ENCODE measurements around the gene ITIH1.

DNA sequence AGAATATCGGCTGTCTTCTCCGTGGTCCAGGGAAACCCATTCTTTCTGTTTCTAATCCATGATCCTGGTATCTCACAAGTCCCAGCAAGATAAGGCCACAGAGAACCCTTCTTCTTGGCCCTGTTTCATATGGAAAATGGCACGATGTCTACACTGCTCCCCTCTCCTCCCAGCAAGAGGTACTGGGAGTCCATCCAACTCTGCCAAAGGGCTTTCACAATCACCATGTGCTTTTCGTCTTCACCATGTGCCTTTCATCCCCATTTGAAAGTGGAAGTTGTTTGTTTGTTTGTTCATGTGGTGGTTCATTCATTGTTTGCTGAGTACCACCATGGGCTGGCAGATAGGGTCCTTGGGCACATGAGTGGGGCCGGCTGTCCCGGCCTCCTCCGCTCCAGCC is 22.7 kb downstream of the ITIH1 start:
- TF ChIP-seq POLR2A (IDR thresholded peaks at IDR 0.05), result no peak
- no peak for TF ChIP-seq EP300 (IDR thresholded peaks at IDR 0.05)
- TF ChIP-seq, protein P1, sequence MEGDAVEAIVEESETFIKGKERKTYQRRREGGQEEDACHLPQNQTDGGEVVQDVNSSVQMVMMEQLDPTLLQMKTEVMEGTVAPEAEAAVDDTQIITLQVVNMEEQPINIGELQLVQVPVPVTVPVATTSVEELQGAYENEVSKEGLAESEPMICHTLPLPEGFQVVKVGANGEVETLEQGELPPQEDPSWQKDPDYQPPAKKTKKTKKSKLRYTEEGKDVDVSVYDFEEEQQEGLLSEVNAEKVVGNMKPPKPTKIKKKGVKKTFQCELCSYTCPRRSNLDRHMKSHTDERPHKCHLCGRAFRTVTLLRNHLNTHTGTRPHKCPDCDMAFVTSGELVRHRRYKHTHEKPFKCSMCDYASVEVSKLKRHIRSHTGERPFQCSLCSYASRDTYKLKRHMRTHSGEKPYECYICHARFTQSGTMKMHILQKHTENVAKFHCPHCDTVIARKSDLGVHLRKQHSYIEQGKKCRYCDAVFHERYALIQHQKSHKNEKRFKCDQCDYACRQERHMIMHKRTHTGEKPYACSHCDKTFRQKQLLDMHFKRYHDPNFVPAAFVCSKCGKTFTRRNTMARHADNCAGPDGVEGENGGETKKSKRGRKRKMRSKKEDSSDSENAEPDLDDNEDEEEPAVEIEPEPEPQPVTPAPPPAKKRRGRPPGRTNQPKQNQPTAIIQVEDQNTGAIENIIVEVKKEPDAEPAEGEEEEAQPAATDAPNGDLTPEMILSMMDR (IDR thresholded peaks at IDR 0.05), result no peak
- TF ChIP-seq POLR2AphosphoS5 (IDR thresholded peaks at IDR 0.05), result no peak

All from sigmoid colon (tissue), 4 donors.